ENCODE measurements around the gene VPS54.

DNA sequence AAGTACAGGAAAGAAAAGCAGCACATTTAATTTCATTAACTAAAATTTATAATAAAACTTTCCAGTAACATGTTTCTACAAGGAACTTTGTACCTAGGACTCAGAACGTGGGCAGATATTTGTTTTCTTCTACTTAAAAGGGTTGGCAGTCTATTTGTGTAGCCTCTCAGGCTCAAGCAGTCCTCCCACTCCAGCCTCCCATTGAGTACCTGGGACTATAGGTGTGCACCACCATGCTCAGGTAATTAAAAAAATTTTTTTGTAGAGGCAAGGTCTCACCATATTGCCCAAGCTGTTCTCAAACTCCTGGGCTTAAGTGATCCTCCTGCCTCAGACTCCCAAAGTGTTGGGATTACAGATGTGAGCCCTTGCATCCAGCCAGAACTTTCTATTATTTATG lies 140.7 kb downstream of the VPS54 start:
- TF ChIP-seq NFIC (IDR thresholded peaks at IDR 0.05), result no peak
- no peak for TF ChIP-seq JUN (IDR thresholded peaks at IDR 0.05; ENCODE audit: borderline replicate concordance, low read depth, low read length)
- no peak for TF ChIP-seq JUN (CRISPR knock-in tag; IDR thresholded peaks at IDR 0.05; ENCODE audit: borderline replicate concordance)
- TF ChIP-seq, protein P1, sequence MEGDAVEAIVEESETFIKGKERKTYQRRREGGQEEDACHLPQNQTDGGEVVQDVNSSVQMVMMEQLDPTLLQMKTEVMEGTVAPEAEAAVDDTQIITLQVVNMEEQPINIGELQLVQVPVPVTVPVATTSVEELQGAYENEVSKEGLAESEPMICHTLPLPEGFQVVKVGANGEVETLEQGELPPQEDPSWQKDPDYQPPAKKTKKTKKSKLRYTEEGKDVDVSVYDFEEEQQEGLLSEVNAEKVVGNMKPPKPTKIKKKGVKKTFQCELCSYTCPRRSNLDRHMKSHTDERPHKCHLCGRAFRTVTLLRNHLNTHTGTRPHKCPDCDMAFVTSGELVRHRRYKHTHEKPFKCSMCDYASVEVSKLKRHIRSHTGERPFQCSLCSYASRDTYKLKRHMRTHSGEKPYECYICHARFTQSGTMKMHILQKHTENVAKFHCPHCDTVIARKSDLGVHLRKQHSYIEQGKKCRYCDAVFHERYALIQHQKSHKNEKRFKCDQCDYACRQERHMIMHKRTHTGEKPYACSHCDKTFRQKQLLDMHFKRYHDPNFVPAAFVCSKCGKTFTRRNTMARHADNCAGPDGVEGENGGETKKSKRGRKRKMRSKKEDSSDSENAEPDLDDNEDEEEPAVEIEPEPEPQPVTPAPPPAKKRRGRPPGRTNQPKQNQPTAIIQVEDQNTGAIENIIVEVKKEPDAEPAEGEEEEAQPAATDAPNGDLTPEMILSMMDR (IDR thresholded peaks at IDR 0.05 in 2 of 3, conservative IDR thresholded peaks at IDR 0.05 in 1 of 3; ENCODE audit: insufficient read depth in 2 of 3, low read depth in 1 of 3, low read length in 3 of 3), result no peak
- TF ChIP-seq, protein P2, sequence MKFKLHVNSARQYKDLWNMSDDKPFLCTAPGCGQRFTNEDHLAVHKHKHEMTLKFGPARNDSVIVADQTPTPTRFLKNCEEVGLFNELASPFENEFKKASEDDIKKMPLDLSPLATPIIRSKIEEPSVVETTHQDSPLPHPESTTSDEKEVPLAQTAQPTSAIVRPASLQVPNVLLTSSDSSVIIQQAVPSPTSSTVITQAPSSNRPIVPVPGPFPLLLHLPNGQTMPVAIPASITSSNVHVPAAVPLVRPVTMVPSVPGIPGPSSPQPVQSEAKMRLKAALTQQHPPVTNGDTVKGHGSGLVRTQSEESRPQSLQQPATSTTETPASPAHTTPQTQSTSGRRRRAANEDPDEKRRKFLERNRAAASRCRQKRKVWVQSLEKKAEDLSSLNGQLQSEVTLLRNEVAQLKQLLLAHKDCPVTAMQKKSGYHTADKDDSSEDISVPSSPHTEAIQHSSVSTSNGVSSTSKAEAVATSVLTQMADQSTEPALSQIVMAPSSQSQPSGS (CRISPR knock-in tag; IDR thresholded peaks at IDR 0.05), result no peak

Measured in K562 (cell line).